DMS79 (cell line): ENCODE measurements around the gene AGAP1.

Experiments
- DNase-seq: peaks from one replicate; lab custom pipeline; 2025; lab: John Stamatoyannopoulos, UW

AGAP1 gene

GRCh38 chr2:235920216-235920865, 426.5 kb downstream of the AGAP1 start:
- no peak for DNase-seq

GRCh38 chr2:235921508-235922191, 427.8 kb downstream of the AGAP1 start:
- DNase-seq = no peak

GRCh38 chr2:235922839-235923238, 429.0 kb downstream of the AGAP1 start:
- DNase-seq = no peak

GRCh38 chr2:235923859-235924674, 430.2 kb downstream of the AGAP1 start:
- no peak for DNase-seq

GRCh38 chr2:235924675-235925063, 430.8 kb downstream of the AGAP1 start:
- no peak for DNase-seq

GRCh38 chr2:235925250-235925919, 431.5 kb downstream of the AGAP1 start:
- no peak for DNase-seq

GRCh38 chr2:235926229-235926628, 432.4 kb downstream of the AGAP1 start:
- no peak for DNase-seq

- no peak for DNase-seq
These were observed 435.0 kb downstream of the AGAP1 start for GRCh38 chr2:235928751-235929370.

GRCh38 chr2:235930701-235931100, 436.9 kb downstream of the AGAP1 start:
- DNase-seq = no peak

- DNase-seq = no peak
These were observed 437.8 kb downstream of the AGAP1 start for GRCh38 chr2:235931676-235932075.

- no peak for DNase-seq
These were observed 440.4 kb downstream of the AGAP1 start for GRCh38 chr2:235934059-235934773.

GRCh38 chr2:235934774-235935484, 441.1 kb downstream of the AGAP1 start:
- DNase-seq = no peak

GRCh38 chr2:235935773-235936172, 441.9 kb downstream of the AGAP1 start:
- no peak for DNase-seq

GRCh38 chr2:235936493-235936892, 442.6 kb downstream of the AGAP1 start:
- DNase-seq = no peak

GRCh38 chr2:235937087-235937486, 443.2 kb downstream of the AGAP1 start:
- no peak for DNase-seq

- no peak for DNase-seq
These were observed 443.7 kb downstream of the AGAP1 start for GRCh38 chr2:235937526-235937925.

- DNase-seq = no peak
These were observed 444.1 kb downstream of the AGAP1 start for GRCh38 chr2:235937936-235938335.

- DNase-seq = no peak
These were observed 444.8 kb downstream of the AGAP1 start for GRCh38 chr2:235938611-235939010.

- DNase-seq = no peak
These were observed 445.6 kb downstream of the AGAP1 start for GRCh38 chr2:235939471-235939870.

GRCh38 chr2:235940330-235940729, 446.5 kb downstream of the AGAP1 start:
- no peak for DNase-seq

GRCh38 chr2:235944591-235944990, 450.7 kb downstream of the AGAP1 start:
- DNase-seq = no peak
